ENCODE data around the gene RGS16.

Gene RGS16

GRCh38 chr1:182629080-182629479 is 24.9 kb upstream of the RGS16 start:
- DNase-seq, result no peak

GRCh38 chr1:182628657-182629056 is 24.5 kb upstream of the RGS16 start:
- DNase-seq, result no peak

GRCh38 chr1:182627622-182628021 is 23.4 kb upstream of the RGS16 start:
- no peak for DNase-seq

GRCh38 chr1:182626527-182626926 is 22.3 kb upstream of the RGS16 start:
- DNase-seq, result no peak

- no peak for DNase-seq
Observed at GRCh38 chr1:182625719-182626504, 21.7 kb upstream of the RGS16 start.

- DNase-seq, result no peak
Observed at GRCh38 chr1:182625024-182625423, 20.8 kb upstream of the RGS16 start.

- no peak for DNase-seq
Observed at GRCh38 chr1:182624577-182624976, 20.4 kb upstream of the RGS16 start.

GRCh38 chr1:182622901-182623528 is 18.8 kb upstream of the RGS16 start:
- DNase-seq, result no peak

- no peak for DNase-seq
Observed at GRCh38 chr1:182621906-182622305, 17.7 kb upstream of the RGS16 start.

GRCh38 chr1:182620924-182621585 is 16.9 kb upstream of the RGS16 start:
- DNase-seq, result no peak

GRCh38 chr1:182617734-182618351 is 13.7 kb upstream of the RGS16 start:
- no peak for DNase-seq

- no peak for DNase-seq
Observed at GRCh38 chr1:182617014-182617429, 12.8 kb upstream of the RGS16 start.

- DNase-seq, result peak; percentile 82 to 85
Observed at GRCh38 chr1:182616130-182617013, 12.2 kb upstream of the RGS16 start.

GRCh38 chr1:182615468-182616129 is 11.4 kb upstream of the RGS16 start:
- DNase-seq, result no peak

- no peak for DNase-seq
Observed at GRCh38 chr1:182614796-182615454, 10.7 kb upstream of the RGS16 start.

- peak; percentile 91 to 92 for DNase-seq
Observed at GRCh38 chr1:182611787-182612186, 7.6 kb upstream of the RGS16 start.

- DNase-seq, result peak in 1 of 2 experiments; percentile 78
Observed at GRCh38 chr1:182611326-182611725, 7.1 kb upstream of the RGS16 start.

- DNase-seq, result no peak
Observed at GRCh38 chr1:182610606-182611194, 6.5 kb upstream of the RGS16 start.

- no peak for DNase-seq
Observed at GRCh38 chr1:182608845-182609610, 4.8 kb upstream of the RGS16 start.

GRCh38 chr1:182608236-182608635 is 4.0 kb upstream of the RGS16 start:
- no peak for DNase-seq

Data from NCI-H187 (cell line).